Melanocyte of skin (primary cell): ENCODE measurements around the gene INO80E. TPM values are rescaled to one million over a fixed set of nuclear protein-coding genes. Genes with fewer than 3 reads are reported as not detected.

Source experiments
- total RNA-seq, 2 donors: library from RNA; depleted of rRNA; stranded (reverse); fragments of >200 nt; gene quantifications; 2 replicates each; pipeline ENCODE4 v1.2.3, GENCODE V29; 2012

Gene INO80E
- 10 to 100 TPM; 24.4 to 33.0 TPM for total RNA-seq

GRCh38 chr16:29995911-29996765 lies at the start of gene INO80E:
Gene INO80E, plus strand, starts transcription at chr16:29996241. Its CDS starts 70 bp downstream, at chr16:29996311.

GRCh38 chr16:29961479-29962343 lies 34.3 kb upstream of the INO80E start, which contains the start of gene TMEM219:
Gene TMEM219, plus strand, starts transcription at chr16:29962079. Its CDS starts 1,065 bp downstream, at chr16:29963144.

GRCh38 chr16:29973384-29974246 lies 22.4 kb upstream of the INO80E start, which contains the start of gene TAOK2:
Gene TAOK2, plus strand, starts transcription at chr16:29973868. Its CDS starts 3,905 bp downstream, at chr16:29977773.

GRCh38 chr16:29995324-29995910 lies 624 bp upstream of the INO80E start, which contains the start of gene HIRIP3:
Gene HIRIP3, minus strand, starts transcription at chr16:29995617. Its CDS starts 12 bp downstream, at chr16:29995605.

GRCh38 chr16:30010844-30011713 lies 15.0 kb downstream of the INO80E start, which contains the start of gene DOC2A:
Gene DOC2A, minus strand, starts transcription at chr16:30011027. Its CDS starts 805 bp downstream, at chr16:30010222.

GRCh38 chr16:30022887-30023286 lies 26.8 kb downstream of the INO80E start, which contains the start of gene C16orf92:
Gene C16orf92, plus strand, starts transcription at chr16:30023198. Its CDS starts 143 bp downstream, at chr16:30023341.

GRCh38 chr16:30030841-30031413 lies 34.9 kb downstream of the INO80E start, which contains the start of gene TLCD3B:
Gene TLCD3B, minus strand, starts transcription at chr16:30031271. Its CDS starts 744 bp downstream, at chr16:30030527.

Other genes with a start within 250 kb of the INO80E start
- gene ZG16, start 218.0 kb upstream of the INO80E start, total RNA-seq = not detected
- gene KIF22, start 205.5 kb upstream of the INO80E start, total RNA-seq = 100 to 1,000 TPM in 1 of 2 donors, 10 to 100 TPM in 1; 48.5 to 102 TPM
- 100 to 1,000 TPM; 182 to 264 TPM for gene MAZ, start 189.7 kb upstream of the INO80E start, total RNA-seq
- not detected for gene PRRT2, start 184.0 kb upstream of the INO80E start, total RNA-seq
- 10 to 100 TPM; 15.1 to 23.0 TPM for gene PAGR1, start 180.1 kb upstream of the INO80E start, total RNA-seq
- 100 to 1,000 TPM; 183 to 186 TPM for gene MVP, start 175.8 kb upstream of the INO80E start, total RNA-seq
- gene CDIPT, start 133.0 kb upstream of the INO80E start, total RNA-seq = 10 to 100 TPM; 71.2 to 76.3 TPM
- 1 to 10 TPM; 1.7 to 6.2 TPM for gene SEZ6L2, start 96.7 kb upstream of the INO80E start, total RNA-seq
- gene ASPHD1, start 95.8 kb upstream of the INO80E start, total RNA-seq = 1 to 10 TPM; 1.3 to 5.2 TPM
- 10 to 100 TPM; 10.3 to 15.1 TPM for gene KCTD13, start 70.0 kb upstream of the INO80E start, total RNA-seq
- gene TMEM219, start 34.2 kb upstream of the INO80E start, total RNA-seq = 10 to 100 TPM; 72.9 to 86.4 TPM
- 10 to 100 TPM; 43.6 to 46.1 TPM for gene TAOK2, start 22.4 kb upstream of the INO80E start, total RNA-seq
- gene HIRIP3, start 624 bp upstream of the INO80E start, total RNA-seq = 1 to 10 TPM; 6.9 to 7.3 TPM
- under 1 TPM in 1 of 2 donors, not detected in 1; 0.33 TPM for gene DOC2A, start 14.8 kb downstream of the INO80E start, total RNA-seq
- not detected for gene C16orf92, start 27.0 kb downstream of the INO80E start, total RNA-seq
- not detected for gene TLCD3B, start 35.0 kb downstream of the INO80E start, total RNA-seq
- 100 to 1,000 TPM; 768 to 871 TPM for gene ALDOA, start 69.5 kb downstream of the INO80E start, total RNA-seq
- 100 to 1,000 TPM; 138 to 221 TPM for gene PPP4C, start 79.8 kb downstream of the INO80E start, total RNA-seq
- 1 to 10 TPM in 1 of 2 donors, under 1 TPM in 1; 0.33 to 1.7 TPM for gene TBX6, start 95.7 kb downstream of the INO80E start, total RNA-seq
- gene YPEL3, start 100.0 kb downstream of the INO80E start, total RNA-seq = 1 to 10 TPM; 6.0 to 7.9 TPM
- under 1 TPM; 0.33 to 0.69 TPM for gene GDPD3, start 117.3 kb downstream of the INO80E start, total RNA-seq
- 10 to 100 TPM; 16.5 to 21.6 TPM for gene MAPK3, start 127.0 kb downstream of the INO80E start, total RNA-seq
- 1 to 10 TPM in 1 of 2 donors, under 1 TPM in 1; 0.69 to 1.3 TPM for gene CORO1A, start 187.4 kb downstream of the INO80E start, total RNA-seq
- 100 to 1,000 TPM; 189 to 253 TPM for gene BOLA2B, start 197.4 kb downstream of the INO80E start, total RNA-seq
- 10 to 100 TPM; 28.6 to 51.3 TPM for gene SLX1A, start 197.6 kb downstream of the INO80E start, total RNA-seq
- 1 to 10 TPM; 1.4 to 3.3 TPM for gene SULT1A3, start 203.0 kb downstream of the INO80E start, total RNA-seq